ENCODE measurements around the gene MYO3B.

MYO3B gene

GRCh38 chr2:170221317-170222288 is 43.7 kb downstream of the MYO3B start:
- TF ChIP-seq CTCF (IDR thresholded peaks at IDR 0.05) = no peak

- TF ChIP-seq CTCF (IDR thresholded peaks at IDR 0.05) = no peak
Measured at GRCh38 chr2:170222298-170222697, 44.4 kb downstream of the MYO3B start.

GRCh38 chr2:170222842-170223241 is 44.9 kb downstream of the MYO3B start:
- no peak for TF ChIP-seq CTCF (IDR thresholded peaks at IDR 0.05)

GRCh38 chr2:170224692-170225294 is 46.8 kb downstream of the MYO3B start:
- TF ChIP-seq CTCF (IDR thresholded peaks at IDR 0.05) = no peak

GRCh38 chr2:170226216-170226615 is 48.3 kb downstream of the MYO3B start:
- no peak for TF ChIP-seq CTCF (IDR thresholded peaks at IDR 0.05)

GRCh38 chr2:170227507-170227947 is 49.6 kb downstream of the MYO3B start:
- no peak for TF ChIP-seq CTCF (IDR thresholded peaks at IDR 0.05)

- no peak for TF ChIP-seq CTCF (IDR thresholded peaks at IDR 0.05)
Measured at GRCh38 chr2:170227951-170228350, 50.0 kb downstream of the MYO3B start.
